Urothelium cell line (cell line): ENCODE results near the gene FADS1.

Experiments used
- DNase-seq: peaks from one replicate; pipeline ENCODE4 v3.0.0; 2011; ENCODE audit warnings: low spot score, mixed read lengths
- FAIRE-seq: peaks from 2 replicates; lab custom pipeline; 2011; peaks lifted over from hg19 to GRCh38; lab: Jason Lieb, UNC

The FADS1 gene

GRCh38 chr11:61797263-61797944 is 19.4 kb downstream of the FADS1 start:
- DNase-seq (peak; percentile 57), FAIRE-seq (no peak)

- no peak for FAIRE-seq
- DNase-seq, result no peak
These were observed 20.8 kb downstream of the FADS1 start for GRCh38 chr11:61795876-61796526.

GRCh38 chr11:61795459-61795858 is 21.3 kb downstream of the FADS1 start:
- FAIRE-seq (no peak), DNase-seq (no peak)

- DNase-seq (no peak), FAIRE-seq (no peak)
These were observed 22.2 kb downstream of the FADS1 start for GRCh38 chr11:61794579-61794978.

GRCh38 chr11:61793829-61794204 is 23.0 kb downstream of the FADS1 start:
- DNase-seq (no peak), FAIRE-seq (no peak)

- DNase-seq (no peak), FAIRE-seq (no peak)
These were observed 23.5 kb downstream of the FADS1 start for GRCh38 chr11:61793083-61793828.

GRCh38 chr11:61792310-61793082 is 24.3 kb downstream of the FADS1 start, which contains the start of the genes FEN1 and TMEM258:
Gene FEN1 (plus strand): TSS chr11:61792911. CDS start chr11:61795362, 2,451 bp downstream.
Gene TMEM258 (minus strand): TSS chr11:61792599. CDS start chr11:61792558, 41 bp downstream.
- DNase-seq (peak; percentile 94), FAIRE-seq (no peak)

- DNase-seq, result peak; percentile 71
These were observed 25.0 kb downstream of the FADS1 start for GRCh38 chr11:61791737-61792309.

GRCh38 chr11:61787928-61788491 is 28.8 kb downstream of the FADS1 start:
- FAIRE-seq (no peak), DNase-seq (peak; percentile 31)

More at GRCh38 chr11:61791737-61792309, 25.0 kb downstream of the FADS1 start:
- no peak for FAIRE-seq

GRCh38 chr11:61785837-61786402 is 30.9 kb downstream of the FADS1 start:
- FAIRE-seq, result no peak
- no peak for DNase-seq

GRCh38 chr11:61784506-61784805 is 32.3 kb downstream of the FADS1 start:
- FAIRE-seq, result no peak

GRCh38 chr11:61783717-61784505 is 32.9 kb downstream of the FADS1 start:
- FAIRE-seq, result no peak
- DNase-seq, result no peak

More at GRCh38 chr11:61784506-61784805, 32.3 kb downstream of the FADS1 start:
- DNase-seq, result no peak

GRCh38 chr11:61782841-61783240 is 34.0 kb downstream of the FADS1 start:
- no peak for DNase-seq
- FAIRE-seq, result no peak

GRCh38 chr11:61782299-61782698 is 34.5 kb downstream of the FADS1 start:
- DNase-seq (no peak), FAIRE-seq (no peak)

- no peak for DNase-seq
- FAIRE-seq, result no peak
These were observed 35.2 kb downstream of the FADS1 start for GRCh38 chr11:61781585-61781984.

- DNase-seq (no peak), FAIRE-seq (no peak)
These were observed 36.1 kb downstream of the FADS1 start for GRCh38 chr11:61780581-61781162.

- FAIRE-seq (no peak), DNase-seq (no peak)
These were observed 36.9 kb downstream of the FADS1 start for GRCh38 chr11:61779666-61780525.
